HCT116 (cell line): ENCODE results near the gene CD248. TPM values are rescaled to one million over a fixed set of nuclear protein-coding genes. Genes with fewer than 3 reads are reported as not detected.

Source experiments
- ATAC-seq: fragments of 200-7000 bp; cut with Tn5 transposase; 2 replicates; pipeline ENCODE4 v1.9.1; 2020; ENCODE audit warnings: mild to moderate bottlenecking, moderate library complexity
- BruUV-seq: library from RNA; stranded (reverse); fragments of 400-500 nt; replicated peaks from 2 replicates; lab custom pipeline; 2021; lab: Mats Ljungman, UMichigan
- CTCF ChIA-PET: fragments of 300-600 bp; sonication (Branson Sonifier 250); formaldehyde crosslinking; loops from one replicate; lab custom pipeline; 2021; ENCODE audit warnings: antibody characterized with exemption; lab: Charles Lee
- POLR2A ChIA-PET: fragments of 300-600, 350-600 bp; sonication (Branson Sonifier 250); formaldehyde crosslinking; loops from one replicate; lab custom pipeline; 2021; ENCODE audit warnings: antibody characterized with exemption; lab: Charles Lee
- RAD21 ChIA-PET, 2 experiments: fragments of 300-600 bp; sonication (Branson Sonifier 250); formaldehyde crosslinking; loops; one replicate each; lab custom pipeline; 2023; ENCODE audit warnings: low total read pairs in 2 of 2; ENCODE audit not compliant: uncharacterized antibody in 2 of 2, unreplicated experiment in 2 of 2, low non-redundant PET in 1 of 2; lab: Charles Lee
- DNase-seq: peaks from one replicate; pipeline ENCODE4 v3.0.0-alpha.2; 2010; ENCODE audit warnings: low read depth, low spot score
- H2AFZ ChIP-seq: fragments of 200-600 bp; shearing (Covaris generic), sonication (generic); 2 replicates; pipeline ENCODE4 v1.6.1; 2017; ENCODE audit warnings: low read depth, mixed run types, mixed read lengths, antibody characterized with exemption, low read length; ENCODE audit not compliant: poor library complexity, severe bottlenecking
- H3K27ac ChIP-seq: 2 replicates; pipeline ENCODE4 v1.5.1; 2012; ENCODE audit warnings: low read depth, low read length
- H3K27me3 ChIP-seq: fragments of 200-600 bp; sonication (generic); 2 replicates; pipeline ENCODE4 v1.6.1; 2016; ENCODE audit warnings: mixed run types, low read length, mixed read lengths; ENCODE audit not compliant: insufficient read depth
- H3K36me3 ChIP-seq, 2 experiments: fragments of 200-500 bp in 1 of 2; fragments of 200-600 bp in 1 of 2; sonication (Bioruptor generic) in 1 of 2; sonication (generic) in 1 of 2; 2 replicates each; pipeline versions ENCODE4 v1.5.1 to v1.6.1; 2014 to 2016; ENCODE audit warnings: low read length in 2 of 2, inconsistent platforms in 1 of 2, mixed read lengths in 1 of 2, mixed run types in 1 of 2; ENCODE audit not compliant: insufficient read depth in 2 of 2, control insufficient read depth in 1 of 2
- H3K4me1 ChIP-seq, 2 experiments: fragments of 200-600 bp in 1 of 2; sonication (generic) in 1 of 2; 2 replicates each; pipeline versions ENCODE4 v1.5.1 to v1.6.1; 2012 to 2017; ENCODE audit warnings: low read length in 2 of 2, inconsistent platforms in 1 of 2, mild to moderate bottlenecking in 1 of 2, mixed read lengths in 1 of 2, mixed run types in 1 of 2, moderate library complexity in 1 of 2; ENCODE audit not compliant: insufficient read depth in 2 of 2, control insufficient read depth in 1 of 2
- H3K4me2 ChIP-seq: fragments of 200-600 bp; sonication (generic); 2 replicates; pipeline ENCODE4 v1.6.1; 2017; ENCODE audit warnings: mixed run types, low read length, mixed read lengths
- H3K4me3 ChIP-seq, 2 experiments: fragments of 200-600 bp in 1 of 2; sonication (generic) in 1 of 2; replicated peaks in 1 of 2; 2 replicates each; pipeline ENCODE4 v1.5.1; 2011 to 2016; ENCODE audit warnings: low read length in 2 of 2, control low read depth in 1 of 2, low read depth in 1 of 2, mild to moderate bottlenecking in 1 of 2, mixed read lengths in 1 of 2, mixed run types in 1 of 2
- H3K79me2 ChIP-seq: fragments of 200-600 bp; sonication (generic); 2 replicates; pipeline ENCODE4 v1.6.1; 2017; ENCODE audit warnings: mild to moderate bottlenecking, mixed run types, low read length, moderate library complexity, mixed read lengths; ENCODE audit not compliant: insufficient read depth
- H3K9ac ChIP-seq: fragments of 200-600 bp; sonication (generic); 2 replicates; pipeline ENCODE4 v1.6.1; 2016; ENCODE audit warnings: low read length, mixed read lengths
- H3K9me2 ChIP-seq: fragments of 200-600 bp; sonication (generic), shearing (Covaris generic); 2 replicates; pipeline ENCODE4 v1.6.1; 2017; ENCODE audit warnings: mixed run types, mild to moderate bottlenecking, moderate library complexity; ENCODE audit not compliant: insufficient read depth
- H3K9me3 ChIP-seq, 2 experiments: fragments of 200-500 bp in 1 of 2; fragments of 200-600 bp in 1 of 2; sonication (Bioruptor generic) in 1 of 2; sonication (generic) in 1 of 2; 2 replicates each; pipeline ENCODE4 v1.6.1; 2014 to 2017; ENCODE audit warnings: low read length in 2 of 2, mixed read lengths in 2 of 2, inconsistent platforms in 1 of 2, low read depth in 1 of 2, mild to moderate bottlenecking in 1 of 2, mixed run types in 1 of 2, moderate library complexity in 1 of 2; ENCODE audit not compliant: control insufficient read depth in 1 of 2, insufficient read depth in 1 of 2
- H4K20me1 ChIP-seq: fragments of 200-600 bp; sonication (generic), shearing (Covaris generic); 2 replicates; pipeline ENCODE4 v1.6.1; 2017; ENCODE audit warnings: mixed run types, mild to moderate bottlenecking, moderate library complexity; ENCODE audit not compliant: insufficient read depth
- CBX3 ChIP-seq: IDR thresholded peaks from 2 replicates; pipeline ENCODE4 v1.6.1; 2012; ENCODE audit warnings: low read depth
- CEBPB ChIP-seq: IDR thresholded peaks from 2 replicates; pipeline ENCODE4 v1.6.1; 2012; ENCODE audit warnings: low read depth
- EGR1 ChIP-seq: IDR thresholded peaks from 2 replicates; pipeline ENCODE4 v1.6.1; 2012; ENCODE audit warnings: low read depth
- ELF1 ChIP-seq: IDR thresholded peaks from 2 replicates; pipeline ENCODE4 v1.6.1; 2012; ENCODE audit warnings: low read depth, borderline replicate concordance
- FOSL1 ChIP-seq: IDR thresholded peaks from 2 replicates; pipeline ENCODE4 v1.6.1; 2012; ENCODE audit warnings: low read depth
- JUND ChIP-seq: IDR thresholded peaks from 2 replicates; pipeline ENCODE4 v1.6.1; 2012
- MAX ChIP-seq: IDR thresholded peaks from 2 replicates; pipeline ENCODE4 v1.6.1; 2012
- POLR2A ChIP-seq: IDR thresholded peaks from 2 replicates; pipeline ENCODE4 v1.7.0; 2011; ENCODE audit warnings: borderline replicate concordance; ENCODE audit not compliant: insufficient read depth, insufficient read length; ENCODE audit errors: extremely low read depth
- POLR2AphosphoS5 ChIP-seq: IDR thresholded peaks from 2 replicates; pipeline ENCODE4 v1.6.1; 2011; ENCODE audit warnings: mild to moderate bottlenecking, low read depth, low read length, moderate library complexity
- REST ChIP-seq: IDR thresholded peaks from 2 replicates; pipeline ENCODE4 v1.6.1; 2012; ENCODE audit warnings: low read depth
- SIN3A ChIP-seq: IDR thresholded peaks from 2 replicates; pipeline ENCODE4 v1.6.1; 2012; ENCODE audit warnings: low read depth
- SP1 ChIP-seq: IDR thresholded peaks from 2 replicates; pipeline ENCODE4 v1.6.1; 2012; ENCODE audit warnings: low read depth
- SRF ChIP-seq: IDR thresholded peaks from 2 replicates; pipeline ENCODE4 v1.6.1; 2012; ENCODE audit warnings: low read depth
- TCF7L2 ChIP-seq: IDR thresholded peaks from 2 replicates; pipeline ENCODE4 v1.7.0; 2011; ENCODE audit warnings: borderline replicate concordance, inconsistent platforms; ENCODE audit not compliant: insufficient read depth, insufficient read length; ENCODE audit errors: extremely low read depth
- YY1 ChIP-seq: IDR thresholded peaks from 2 replicates; pipeline ENCODE4 v1.6.1; 2011; ENCODE audit warnings: low read length, low read depth, moderate library complexity, mild to moderate bottlenecking; ENCODE audit not compliant: insufficient replicate concordance; ENCODE audit errors: extremely low read depth
- ZBTB33 ChIP-seq: IDR thresholded peaks from 2 replicates; pipeline ENCODE4 v1.6.1; 2011; ENCODE audit warnings: mild to moderate bottlenecking, low read length, moderate library complexity; ENCODE audit not compliant: insufficient replicate concordance; ENCODE audit errors: extremely low read depth
- ZFX ChIP-seq: fragments of 450-650 bp; IDR thresholded peaks from 2 replicates; pipeline ENCODE4 v1.6.1; 2017
- intact Hi-C: fragments of 100-400 bp; cut with micrococcal nuclease; formaldehyde crosslinking; loops from 2 replicates; pipeline ENCODE4 v1.10.0; 2022
- total RNA-seq: library from RNA; stranded (reverse); gene quantifications from one replicate; pipeline ENCODE4 v1.2.1, GENCODE V29; 2021; ENCODE audit not compliant: unreplicated experiment
- TF ChIP-seq, protein P1 (sequence below): IDR thresholded peaks from 2 replicates; pipeline ENCODE4 v1.6.1; 2012

CD248 gene
- total RNA-seq, 1 experiment from 2014 or later: 0.32 TPM

GRCh38 chr11:66361502-66361941 lies 44.7 kb upstream of the CD248 start:
- no peak for DNase-seq
- Histone ChIP-seq H2AFZ (no peak overlapping the region), H3K4me1 (peaks cover 0 to 7% of the 10 kb centered on the region in 2 experiments; a peak in 1 of 4 replicates), H3K4me3 (no peak overlapping the region), H3K79me2 (no peaks in the 10 kb centered on the region), H3K9ac (no peak overlapping the region), H4K20me1 (no peaks in the 10 kb centered on the region), H3K27ac (no peak overlapping the region), H3K9me2 (no peaks in the 10 kb centered on the region), H3K27me3 (no peaks in the 10 kb centered on the region), H3K9me3 (no peaks in the 10 kb centered on the region), H3K36me3 (peaks cover 11 to 20% of the 10 kb centered on the region in 2 experiments; a peak in 3 of 4 replicates), H3K4me2 (no peak overlapping the region)
- ATAC-seq: no peak
- BruUV-seq: no TSS peak
- POLR2A ChIA-PET: no interaction called here
- CTCF ChIA-PET: interaction anchor here (0.6 kb wide), 1 partner anchor 11 kb away, joined by 3 read pairs; no protein-coding TSS in a partner anchor
- intact Hi-C loops: no loop called here
- RAD21 ChIA-PET: no interaction called here
- TF ChIP-seq POLR2AphosphoS5 (0 out of 2 replicates have a peak, but pooled peaks have one; percentile 38), ZFX (no peak), FOSL1 (no peak), YY1 (no peak), JUND (no peak), TCF7L2 (no peak), SIN3A (peak; percentile 56), POLR2A (no peak), ZBTB33 (no peak), CEBPB (no peak), SP1 (no peak), EGR1 (no peak), MAX (no peak), CBX3 (no peak), REST (no peak), ELF1 (no peak), SRF (no peak)
- TF ChIP-seq, protein P1, sequence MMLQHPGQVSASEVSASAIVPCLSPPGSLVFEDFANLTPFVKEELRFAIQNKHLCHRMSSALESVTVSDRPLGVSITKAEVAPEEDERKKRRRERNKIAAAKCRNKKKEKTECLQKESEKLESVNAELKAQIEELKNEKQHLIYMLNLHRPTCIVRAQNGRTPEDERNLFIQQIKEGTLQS: no peak
